Umbilical cord (tissue), 2 donors: ENCODE measurements around the gene THOC1. TPM values are rescaled to one million over a fixed set of nuclear protein-coding genes. Genes with fewer than 3 reads are reported as not detected.
"Not testable (repeated sequence)": the region's sequence is repeated elsewhere in the genome, so short reads cannot be mapped to it uniquely, and the experiment has no call there.

ENCODE experiments used
- DNase-seq: peaks from one replicate; pipeline ENCODE4 v3.0.0-alpha.2; 2015; ENCODE audit warnings: low spot score
- total RNA-seq: library from RNA; depleted of rRNA; stranded (reverse); fragments of >200 nt; gene quantifications from one replicate; pipeline ENCODE4 v1.2.3, GENCODE V29; 2014; ENCODE audit warnings: low replicate concordance; ENCODE audit not compliant: insufficient read depth

THOC1 gene
- total RNA-seq: 108 TPM

- DNase-seq: peak; percentile 96
Observed at GRCh38 chr18:267688-268552, at the start of gene THOC1. TSS of gene THOC1 (minus strand) at chr18:268047. CDS start at chr18:268019, 28 bp downstream.

- no peak for DNase-seq
Observed at GRCh38 chr18:317618-318017, 49.8 kb upstream of the THOC1 start.

- no peak for DNase-seq
Observed at GRCh38 chr18:316393-316792, 48.5 kb upstream of the THOC1 start.

- DNase-seq: no peak
Observed at GRCh38 chr18:313931-314330, 46.1 kb upstream of the THOC1 start.

GRCh38 chr18:312415-312814, 44.6 kb upstream of the THOC1 start:
- DNase-seq: no peak

GRCh38 chr18:310042-310441, 42.2 kb upstream of the THOC1 start:
- no peak for DNase-seq

GRCh38 chr18:308086-308485, 40.2 kb upstream of the THOC1 start:
- DNase-seq: not testable (repeated sequence)

- no peak for DNase-seq
Observed at GRCh38 chr18:306608-307255, 38.9 kb upstream of the THOC1 start.

GRCh38 chr18:305003-305501, 37.2 kb upstream of the THOC1 start:
- DNase-seq: no peak

GRCh38 chr18:303607-304006, 35.8 kb upstream of the THOC1 start:
- no peak for DNase-seq

- DNase-seq: no peak
Observed at GRCh38 chr18:303011-303410, 35.2 kb upstream of the THOC1 start.

- no peak for DNase-seq
Observed at GRCh38 chr18:302097-302496, 34.2 kb upstream of the THOC1 start.

GRCh38 chr18:297936-298335, 30.1 kb upstream of the THOC1 start:
- no peak for DNase-seq

- peak; percentile 65 for DNase-seq
Observed at GRCh38 chr18:295756-296490, 28.1 kb upstream of the THOC1 start.

- no peak for DNase-seq
Observed at GRCh38 chr18:294566-294965, 26.7 kb upstream of the THOC1 start.

GRCh38 chr18:293536-293935, 25.7 kb upstream of the THOC1 start:
- peak; percentile 54 for DNase-seq

GRCh38 chr18:292271-292670, 24.4 kb upstream of the THOC1 start:
- DNase-seq: no peak

- DNase-seq: not testable (repeated sequence)
Observed at GRCh38 chr18:289970-290369, 22.1 kb upstream of the THOC1 start.

GRCh38 chr18:289026-289425, 21.2 kb upstream of the THOC1 start:
- DNase-seq: peak; percentile 3

GRCh38 chr18:286515-287310, 18.9 kb upstream of the THOC1 start:
- peak; percentile 39 for DNase-seq

GRCh38 chr18:285817-286216, 18.0 kb upstream of the THOC1 start:
- no peak for DNase-seq
